Hindlimb muscle (tissue), 1 donor: ENCODE measurements around the gene TPD52L1. TPM values are rescaled to one million over a fixed set of nuclear protein-coding genes. Genes with fewer than 3 reads are reported as not detected.
A peak's percentile ranks its signal among the peaks of the same experiment; 100 is the strongest.
"Not testable (repeated sequence)": the region's sequence is repeated elsewhere in the genome, so short reads cannot be mapped to it uniquely, and the experiment has no call there.

ENCODE experiments used
- DNase-seq: peaks from one replicate; pipeline ENCODE4 v3.0.0-alpha.2; 2013
- polyA plus RNA-seq: library from polyadenylated mRNA; unstranded; fragments of 120-200 nt; gene quantifications from one replicate; pipeline ENCODE4 v1.2.1, GENCODE V29; 2013; ENCODE audit not compliant: insufficient read length

Gene TPD52L1, protein sequence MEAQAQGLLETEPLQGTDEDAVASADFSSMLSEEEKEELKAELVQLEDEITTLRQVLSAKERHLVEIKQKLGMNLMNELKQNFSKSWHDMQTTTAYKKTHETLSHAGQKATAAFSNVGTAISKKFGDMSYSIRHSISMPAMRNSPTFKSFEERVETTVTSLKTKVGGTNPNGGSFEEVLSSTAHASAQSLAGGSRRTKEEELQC
- 64.3 TPM for polyA plus RNA-seq

GRCh38 chr6:125153391-125154117, at the start of gene TPD52L1:
TPD52L1 (plus strand) TSS chr6:125153773; CDS start chr6:125153952, 179 bp downstream.
- DNase-seq: peak; percentile 77

GRCh38 chr6:125104425-125104824, 49.1 kb upstream of the TPD52L1 start:
- DNase-seq: no peak

DNA sequence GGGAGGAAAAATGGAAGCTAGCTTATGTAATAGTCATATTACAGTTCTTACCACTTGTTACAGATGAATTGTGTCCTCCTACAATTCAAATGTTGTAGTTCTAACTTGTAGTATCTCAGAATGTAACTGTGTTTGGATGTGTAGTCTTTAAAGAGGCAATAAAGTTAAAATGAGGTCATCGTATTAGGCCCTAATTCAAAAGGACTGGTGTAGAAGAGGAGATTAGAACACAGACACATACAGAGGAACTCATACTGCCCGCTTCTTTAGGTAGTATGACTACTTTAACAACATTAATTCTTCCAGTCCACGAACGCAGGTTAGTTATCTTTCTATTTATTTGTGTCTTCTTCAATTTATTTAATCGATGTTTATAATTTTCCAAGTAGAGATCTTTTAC, 46.5 kb upstream of the TPD52L1 start:
- DNase-seq: no peak

DNA sequence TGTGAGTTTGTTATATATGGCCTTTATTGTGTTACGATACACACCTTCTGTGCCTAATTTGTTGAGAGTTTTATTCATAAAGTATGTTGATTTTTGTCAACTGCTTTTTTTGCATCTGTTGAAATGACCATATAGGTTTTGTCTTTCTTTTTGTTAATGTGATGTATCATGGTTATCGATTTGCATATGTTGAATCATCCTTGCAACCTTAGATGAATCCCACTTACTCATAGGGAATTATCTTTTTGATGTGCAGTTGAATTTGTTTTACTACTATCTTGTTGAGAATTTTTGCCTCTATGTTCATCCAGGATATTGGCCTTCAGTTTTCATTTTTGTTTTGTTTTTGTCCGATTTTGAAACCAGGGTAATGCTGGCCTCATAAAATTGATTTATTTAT, 45.7 kb upstream of the TPD52L1 start:
- DNase-seq: no peak

GRCh38 chr6:125110056-125110455, 43.5 kb upstream of the TPD52L1 start:
- DNase-seq: no peak

GRCh38 chr6:125111219-125111983, 42.2 kb upstream of the TPD52L1 start:
- no peak for DNase-seq

DNA sequence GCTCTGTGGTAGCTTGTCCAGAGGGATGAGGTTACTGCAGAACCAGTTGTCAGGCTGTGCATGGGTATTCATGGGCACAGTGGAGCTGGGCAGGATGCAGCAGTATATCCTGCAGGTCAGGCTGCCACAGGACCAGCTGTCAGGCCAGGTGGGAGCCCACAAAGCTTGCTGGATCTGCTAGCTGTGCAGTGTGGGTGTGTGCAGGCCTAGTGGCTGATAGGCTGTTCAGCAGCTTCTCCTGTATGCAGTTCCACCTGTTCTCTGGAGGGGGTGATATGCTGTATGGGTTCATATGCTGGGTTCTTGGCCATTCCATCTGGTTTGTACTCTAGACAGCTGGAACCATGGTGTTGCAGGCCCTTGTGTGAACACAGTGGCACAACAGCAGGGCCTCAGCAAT, 40.6 kb upstream of the TPD52L1 start:
- DNase-seq: no peak

GRCh38 chr6:125114248-125114858, 39.2 kb upstream of the TPD52L1 start:
- no peak for DNase-seq

DNA sequence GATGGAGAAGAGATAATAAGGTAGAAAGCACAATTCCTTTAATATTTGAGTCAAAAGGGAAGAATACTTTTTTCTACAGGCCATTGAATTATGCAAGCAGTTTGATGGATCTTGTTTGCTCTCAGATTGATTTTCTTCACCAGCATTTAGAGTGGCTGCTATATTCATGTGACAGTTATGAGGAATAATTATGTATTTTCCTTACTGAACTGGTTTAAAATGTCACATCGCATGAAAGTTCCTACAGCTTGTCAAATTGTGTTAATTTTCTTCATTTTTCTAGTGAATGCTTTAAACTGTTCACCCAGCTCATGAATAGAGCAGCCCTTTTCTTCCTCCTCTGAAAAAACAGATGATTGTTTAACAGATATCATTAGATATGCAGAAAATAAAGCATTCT, 37.4 kb upstream of the TPD52L1 start:
- no peak for DNase-seq

DNA sequence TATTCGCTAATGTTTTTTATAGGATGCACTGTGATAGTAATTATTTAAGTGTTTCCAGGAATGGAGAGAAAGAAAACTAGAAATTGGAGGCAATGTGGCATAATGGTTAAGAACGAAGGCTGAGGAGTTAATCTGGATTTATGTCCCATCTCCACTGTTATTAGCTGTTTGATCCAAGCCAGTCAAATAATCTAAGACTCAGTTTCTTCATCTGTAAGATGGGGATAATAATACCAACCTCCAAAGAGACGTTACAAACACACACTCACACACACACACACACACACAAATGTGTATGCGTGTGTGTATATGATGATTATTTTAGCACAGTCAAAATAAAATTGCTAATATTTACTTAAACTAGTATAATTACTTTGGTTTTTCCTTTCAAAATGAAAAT, 36.9 kb upstream of the TPD52L1 start:
- no peak for DNase-seq

GRCh38 chr6:125117818-125118217, 35.8 kb upstream of the TPD52L1 start:
- no peak for DNase-seq

- no peak for DNase-seq
Measured at GRCh38 chr6:125120054-125120590, 33.5 kb upstream of the TPD52L1 start.

GRCh38 chr6:125121894-125122293, 31.7 kb upstream of the TPD52L1 start:
- no peak for DNase-seq

DNA sequence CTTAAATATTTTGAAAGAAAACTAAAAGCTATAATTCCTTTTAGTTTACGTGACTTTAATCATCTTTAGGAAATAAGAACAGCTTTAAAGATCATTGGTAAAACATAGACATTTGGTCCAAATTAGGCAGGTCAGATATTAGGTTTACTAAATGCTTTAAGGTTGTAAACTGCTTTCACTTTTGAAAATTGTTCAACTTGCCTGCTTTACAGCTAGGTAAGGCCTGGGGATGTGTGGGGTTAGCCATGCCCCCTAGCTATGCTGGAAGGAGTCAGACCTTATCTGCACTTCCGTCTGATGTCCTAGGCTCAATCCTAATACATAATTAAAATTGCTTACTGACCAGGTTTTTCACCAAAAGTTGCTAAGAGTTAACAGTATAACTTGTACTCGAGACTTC, 30.5 kb upstream of the TPD52L1 start:
- DNase-seq: no peak

DNA sequence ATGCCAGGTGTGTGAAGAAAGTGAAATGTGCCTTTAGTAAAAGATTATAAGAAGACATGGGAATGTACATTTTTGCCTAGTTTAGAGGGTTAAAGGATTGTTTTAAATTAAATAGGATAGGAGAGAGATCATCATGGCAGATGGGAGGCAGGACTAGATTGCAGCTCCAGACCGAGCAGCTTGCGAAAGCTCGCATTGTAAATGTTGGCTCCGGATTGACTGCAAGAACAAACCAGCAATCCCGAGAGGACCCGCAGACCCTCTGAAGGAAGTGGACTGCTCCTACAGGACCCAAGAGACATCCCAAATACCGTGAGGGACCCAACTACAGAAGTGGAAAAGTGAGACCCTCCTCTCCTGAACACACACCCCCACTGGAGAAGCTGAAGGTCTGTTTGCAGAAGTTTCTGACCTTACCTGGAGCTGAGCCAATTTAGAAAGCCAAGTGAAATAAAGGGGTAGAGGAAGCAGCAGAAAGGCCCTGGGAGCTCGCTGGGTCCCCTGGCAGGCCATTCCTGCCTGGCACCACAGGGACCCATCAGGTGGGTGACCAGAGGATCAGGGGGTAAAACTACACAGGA, 30.0 kb upstream of the TPD52L1 start:
- no peak for DNase-seq

- no peak for DNase-seq
Measured at GRCh38 chr6:125124049-125124669, 29.4 kb upstream of the TPD52L1 start.

DNA sequence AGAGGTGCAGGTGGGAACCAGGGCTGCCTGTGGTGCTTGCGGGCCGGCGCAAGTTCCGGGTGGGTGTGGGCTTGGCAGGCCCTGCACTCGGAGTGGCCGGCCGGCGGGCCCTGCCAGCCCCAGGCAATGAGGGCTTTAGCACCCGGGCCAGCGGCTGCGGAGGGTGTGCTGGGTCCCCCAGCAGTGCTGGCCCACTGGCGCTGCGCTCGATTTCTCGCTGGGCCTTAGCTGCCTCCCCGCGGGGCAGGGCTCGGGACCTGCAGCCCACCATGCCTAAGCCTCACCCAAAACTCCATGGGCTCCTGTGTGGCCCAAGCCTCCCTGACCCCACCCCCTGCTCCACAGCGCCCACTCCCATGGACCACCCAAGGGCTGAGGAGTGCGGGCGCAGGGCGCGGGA, 27.7 kb upstream of the TPD52L1 start:
- not testable (repeated sequence) for DNase-seq

GRCh38 chr6:125129354-125129753, 24.2 kb upstream of the TPD52L1 start:
- no peak for DNase-seq

DNA sequence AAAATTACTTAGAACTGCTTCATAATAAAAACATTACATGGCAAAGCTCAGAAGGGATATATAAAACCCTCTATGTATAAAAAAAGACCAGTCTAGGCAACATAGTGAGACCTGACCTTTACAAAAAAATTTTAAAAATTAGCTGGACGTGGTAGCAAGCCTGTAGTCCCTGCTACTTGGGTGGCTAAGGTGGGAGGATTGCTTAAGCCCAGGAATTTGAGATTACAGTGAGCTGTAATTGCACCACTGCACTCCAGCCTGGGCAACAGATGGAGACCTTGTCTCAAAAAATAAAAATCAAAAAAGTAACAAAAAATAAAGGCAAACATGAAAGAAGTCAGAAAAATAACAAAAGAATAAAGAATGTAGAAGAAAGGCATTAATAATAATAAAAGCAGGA, 21.5 kb upstream of the TPD52L1 start:
- DNase-seq: no peak

DNA sequence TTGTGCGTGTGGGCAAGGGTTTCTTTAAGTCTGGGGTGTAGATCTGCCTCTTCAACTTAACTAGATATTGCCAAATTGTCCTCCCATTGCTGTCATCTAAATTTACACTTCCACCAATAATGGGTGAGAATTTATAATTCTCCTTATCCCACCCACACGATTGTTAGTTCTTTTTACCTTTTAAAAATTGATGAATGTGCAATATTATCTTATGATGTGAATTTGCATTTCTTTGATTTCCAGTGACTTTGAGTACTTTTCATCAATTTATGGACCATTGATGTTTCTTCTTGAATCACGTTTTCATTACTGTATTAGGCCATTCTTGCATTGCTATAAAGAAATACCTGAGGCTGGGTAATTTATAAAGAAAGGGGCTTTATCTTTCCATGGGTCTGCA, 17.2 kb upstream of the TPD52L1 start:
- no peak for DNase-seq

DNA sequence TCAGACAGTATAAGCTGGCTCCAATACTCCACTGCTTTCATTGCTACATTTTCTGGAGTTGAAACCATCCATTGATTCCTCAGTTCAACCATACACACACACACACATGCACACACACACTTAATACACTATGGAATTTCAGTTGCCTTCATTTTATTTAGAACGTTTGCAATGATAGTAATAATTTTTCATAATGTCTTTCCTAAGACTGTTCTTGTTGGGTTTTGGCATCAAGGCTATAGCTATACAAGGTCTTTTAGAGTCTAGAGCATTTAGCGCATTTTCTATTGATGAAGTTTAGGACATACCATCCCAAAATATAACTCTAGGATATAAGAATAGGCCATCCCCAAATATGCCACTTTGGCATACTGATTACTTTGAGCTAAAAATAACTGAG, 15.5 kb upstream of the TPD52L1 start:
- no peak for DNase-seq

DNA sequence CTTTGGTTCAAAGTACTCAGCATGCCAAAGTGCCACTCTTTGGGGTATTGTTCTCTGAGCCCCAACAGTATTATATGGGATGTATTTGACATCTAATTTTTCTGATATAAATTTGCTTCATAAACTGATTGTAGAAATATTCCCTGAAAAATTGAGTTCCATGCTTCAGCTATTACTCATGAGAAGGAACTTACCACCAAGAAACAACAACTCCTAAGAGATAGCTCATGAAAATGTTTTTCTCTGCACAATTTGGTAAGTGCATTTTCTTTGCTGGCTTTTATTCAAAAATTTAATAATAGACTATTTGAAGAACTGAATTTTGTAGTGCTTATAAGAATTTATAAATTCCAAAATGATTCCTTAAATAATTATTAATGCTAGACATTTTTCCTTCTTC, 12.8 kb upstream of the TPD52L1 start:
- DNase-seq: no peak
